ENCODE data around the gene LPP. TPM values are rescaled to one million over a fixed set of nuclear protein-coding genes. Genes with fewer than 3 reads are reported as not detected.

Gene LPP
- total RNA-seq, 2 experiments from 2014 or later = 27.5 to 31.8 TPM

- CTCF ChIA-PET = interaction anchor here (0.6 kb wide), 1 partner anchor 205 kb away, joined by 3 read pairs; no protein-coding TSS in a partner anchor
- no peak for DNase-seq
- no peak overlapping the region for H3K4me3 Mint-ChIP-seq
- intact Hi-C loops (cut with micrococcal nuclease) = no loop called here
- no peaks in the 10 kb centered on the region for H3K9me3 Mint-ChIP-seq
- H3K27ac Mint-ChIP-seq = no peak overlapping the region
- no peaks in the 10 kb centered on the region for H3K27me3 Mint-ChIP-seq (ENCODE audit: low read depth)
- H3K36me3 Mint-ChIP-seq (ENCODE audit: low read depth) = peaks cover 8% of the 10 kb centered on the region
- no peaks in the 10 kb centered on the region for H3K4me1 Mint-ChIP-seq (ENCODE audit: low read depth)
Measured at GRCh38 chr3:188544012-188544411, 390.1 kb downstream of the LPP start.

DNA sequence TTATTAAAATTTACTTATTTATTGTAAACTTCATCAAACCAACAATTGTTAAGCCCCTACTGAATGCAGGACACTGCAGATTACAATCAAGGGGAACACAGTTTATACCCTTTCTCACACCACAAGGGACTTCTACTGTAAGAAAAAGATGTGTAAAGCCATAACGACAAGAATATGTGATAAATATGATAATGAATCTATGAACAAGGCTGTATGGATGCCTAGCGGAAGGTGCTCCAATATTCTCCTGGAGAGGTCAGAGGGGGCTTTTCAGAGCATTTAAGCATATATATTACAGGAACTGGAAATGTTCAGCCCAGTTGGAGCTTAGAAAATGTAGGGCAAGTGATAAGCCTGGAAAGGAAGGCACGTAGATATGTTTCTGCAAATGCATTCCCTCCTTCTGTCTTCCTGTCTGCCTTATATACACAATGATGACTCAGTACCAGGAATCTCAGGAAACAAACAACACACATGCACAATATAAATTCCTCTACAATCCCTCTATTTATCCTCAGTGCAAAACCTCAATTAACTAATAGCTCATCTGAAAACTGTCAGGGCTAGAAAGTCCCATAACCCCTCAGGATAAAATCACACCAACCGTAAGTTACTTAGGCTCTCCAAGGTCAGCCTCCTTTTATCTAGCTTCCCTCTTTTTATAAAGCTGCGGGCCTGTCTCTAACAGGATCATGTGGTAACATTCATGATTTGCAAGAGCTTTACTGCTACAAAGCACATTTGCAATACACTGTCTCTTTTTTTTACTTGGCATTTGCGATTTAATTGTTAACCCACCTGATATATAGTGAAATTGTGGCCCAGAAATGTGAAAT, 393.1 kb downstream of the LPP start:
- no peaks in the 10 kb centered on the region for H3K4me1 Mint-ChIP-seq (ENCODE audit: low read depth)
- CTCF ChIA-PET = interaction anchor here (0.5 kb wide), 1 partner anchor 339 kb away, joined by 4 read pairs; no protein-coding TSS in a partner anchor
- H3K27ac Mint-ChIP-seq = no peak overlapping the region
- peaks cover 8% of the 10 kb centered on the region for H3K36me3 Mint-ChIP-seq (ENCODE audit: low read depth)
- intact Hi-C loops (cut with micrococcal nuclease) = no loop called here
- no peak for DNase-seq
- H3K9me3 Mint-ChIP-seq = no peaks in the 10 kb centered on the region
- H3K4me3 Mint-ChIP-seq = no peak overlapping the region
- H3K27me3 Mint-ChIP-seq (ENCODE audit: low read depth) = no peaks in the 10 kb centered on the region

GRCh38 chr3:188553569-188553968, 399.6 kb downstream of the LPP start:
- intact Hi-C loops (cut with micrococcal nuclease) = no loop called here
- peak; percentile 32 for DNase-seq
- CTCF ChIA-PET = no interaction called here
- Mint-ChIP-seq H3K9me3 (no peaks in the 10 kb centered on the region), H3K27me3 (ENCODE audit: low read depth) (no peaks in the 10 kb centered on the region), H3K27ac (no peak overlapping the region), H3K4me3 (no peak overlapping the region), H3K36me3 (ENCODE audit: low read depth) (no peaks in the 10 kb centered on the region), H3K4me1 (ENCODE audit: low read depth) (peaks cover 9% of the 10 kb centered on the region)

GRCh38 chr3:188554404-188554803, 400.4 kb downstream of the LPP start:
- CTCF ChIA-PET = no interaction called here
- Mint-ChIP-seq H3K9me3 (no peaks in the 10 kb centered on the region), H3K27ac (no peak overlapping the region), H3K36me3 (ENCODE audit: low read depth) (no peaks in the 10 kb centered on the region), H3K27me3 (ENCODE audit: low read depth) (no peaks in the 10 kb centered on the region), H3K4me3 (no peak overlapping the region), H3K4me1 (ENCODE audit: low read depth) (peaks cover 13% of the 10 kb centered on the region)
- intact Hi-C loops (cut with micrococcal nuclease) = no loop called here
- no peak for DNase-seq

GRCh38 chr3:188557235-188557634, 403.3 kb downstream of the LPP start:
- intact Hi-C loops (cut with micrococcal nuclease) = no loop called here
- no peak overlapping the region for H3K27ac Mint-ChIP-seq
- no peaks in the 10 kb centered on the region for H3K27me3 Mint-ChIP-seq (ENCODE audit: low read depth)
- CTCF ChIA-PET = interaction anchor here (1.1 kb wide), 1 partner anchor 26 kb away, joined by 3 read pairs; no protein-coding TSS in a partner anchor
- H3K36me3 Mint-ChIP-seq (ENCODE audit: low read depth) = no peaks in the 10 kb centered on the region
- no peak overlapping the region for H3K4me3 Mint-ChIP-seq
- peaks cover 21% of the 10 kb centered on the region for H3K4me1 Mint-ChIP-seq (ENCODE audit: low read depth)
- no peaks in the 10 kb centered on the region for H3K9me3 Mint-ChIP-seq
- no peak for DNase-seq

- Mint-ChIP-seq H3K4me3 (no peak overlapping the region), H3K27ac (no peak overlapping the region), H3K36me3 (ENCODE audit: low read depth) (no peaks in the 10 kb centered on the region), H3K9me3 (no peaks in the 10 kb centered on the region), H3K27me3 (ENCODE audit: low read depth) (no peaks in the 10 kb centered on the region), H3K4me1 (ENCODE audit: low read depth) (peaks cover 16% of the 10 kb centered on the region)
- no peak for DNase-seq
- intact Hi-C loops (cut with micrococcal nuclease) = no loop called here
- CTCF ChIA-PET = no interaction called here
Measured at GRCh38 chr3:188558343-188559071, 404.6 kb downstream of the LPP start.

DNA sequence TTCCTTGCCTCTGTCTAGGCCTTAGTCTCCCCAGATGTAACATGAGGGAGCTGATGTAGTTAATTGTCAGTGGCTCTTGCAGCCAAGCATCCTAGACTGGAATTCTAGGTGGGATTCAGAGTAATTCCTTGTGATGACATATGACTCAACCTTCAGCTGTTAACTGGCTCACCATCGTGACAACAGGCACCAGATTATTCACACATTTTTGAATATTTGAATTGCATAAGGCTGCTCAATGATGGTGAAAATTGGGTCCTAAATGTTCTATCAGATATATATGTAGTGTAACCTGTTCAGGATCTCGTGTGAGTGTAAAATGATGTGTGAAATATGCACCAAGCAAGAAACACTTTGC, 405.1 kb downstream of the LPP start:
- no peak overlapping the region for H3K27ac Mint-ChIP-seq
- no peaks in the 10 kb centered on the region for H3K36me3 Mint-ChIP-seq (ENCODE audit: low read depth)
- no peak overlapping the region for H3K4me3 Mint-ChIP-seq
- DNase-seq = no peak
- intact Hi-C loops (cut with micrococcal nuclease) = no loop called here
- H3K4me1 Mint-ChIP-seq (ENCODE audit: low read depth) = peaks cover 12% of the 10 kb centered on the region
- CTCF ChIA-PET = no interaction called here
- H3K9me3 Mint-ChIP-seq = no peaks in the 10 kb centered on the region
- H3K27me3 Mint-ChIP-seq (ENCODE audit: low read depth) = no peaks in the 10 kb centered on the region

DNA sequence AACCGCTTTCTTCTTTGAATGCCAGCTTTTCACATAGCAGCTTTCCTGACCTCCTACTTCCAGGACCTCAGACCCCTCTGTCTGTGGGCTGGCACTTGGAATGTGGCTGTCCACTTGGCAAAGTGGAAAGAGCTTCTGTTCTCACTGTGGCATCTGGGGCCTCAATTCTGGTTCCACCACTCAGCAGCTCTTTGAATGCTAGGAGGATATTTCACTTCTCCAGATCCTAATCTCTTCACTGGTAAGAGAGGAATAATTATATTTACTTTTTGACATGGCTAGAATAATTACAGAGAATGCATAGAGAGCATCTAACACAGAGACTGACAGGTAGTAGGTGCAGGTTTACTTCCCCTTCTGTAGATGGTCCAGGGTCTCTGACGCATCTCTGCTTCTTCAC, 405.9 kb downstream of the LPP start:
- H3K9me3 Mint-ChIP-seq = no peaks in the 10 kb centered on the region
- no peaks in the 10 kb centered on the region for H3K27me3 Mint-ChIP-seq (ENCODE audit: low read depth)
- peaks cover 12% of the 10 kb centered on the region for H3K4me1 Mint-ChIP-seq (ENCODE audit: low read depth)
- H3K27ac Mint-ChIP-seq = no peak overlapping the region
- H3K36me3 Mint-ChIP-seq (ENCODE audit: low read depth) = no peaks in the 10 kb centered on the region
- no peak for DNase-seq
- H3K4me3 Mint-ChIP-seq = no peak overlapping the region
- CTCF ChIA-PET = no interaction called here
- intact Hi-C loops (cut with micrococcal nuclease) = no loop called here

GRCh38 chr3:188562144-188562543, 408.2 kb downstream of the LPP start:
- H3K4me3 Mint-ChIP-seq = no peak overlapping the region
- H3K27ac Mint-ChIP-seq = no peak overlapping the region
- no peaks in the 10 kb centered on the region for H3K36me3 Mint-ChIP-seq (ENCODE audit: low read depth)
- no peaks in the 10 kb centered on the region for H3K27me3 Mint-ChIP-seq (ENCODE audit: low read depth)
- H3K9me3 Mint-ChIP-seq = no peaks in the 10 kb centered on the region
- CTCF ChIA-PET = interaction anchor here (0.6 kb wide), 1 partner anchor 371 kb away, joined by 3 read pairs; no protein-coding TSS in a partner anchor
- DNase-seq = no peak
- H3K4me1 Mint-ChIP-seq (ENCODE audit: low read depth) = peaks cover 12% of the 10 kb centered on the region
- intact Hi-C loops (cut with micrococcal nuclease) = no loop called here

DNA sequence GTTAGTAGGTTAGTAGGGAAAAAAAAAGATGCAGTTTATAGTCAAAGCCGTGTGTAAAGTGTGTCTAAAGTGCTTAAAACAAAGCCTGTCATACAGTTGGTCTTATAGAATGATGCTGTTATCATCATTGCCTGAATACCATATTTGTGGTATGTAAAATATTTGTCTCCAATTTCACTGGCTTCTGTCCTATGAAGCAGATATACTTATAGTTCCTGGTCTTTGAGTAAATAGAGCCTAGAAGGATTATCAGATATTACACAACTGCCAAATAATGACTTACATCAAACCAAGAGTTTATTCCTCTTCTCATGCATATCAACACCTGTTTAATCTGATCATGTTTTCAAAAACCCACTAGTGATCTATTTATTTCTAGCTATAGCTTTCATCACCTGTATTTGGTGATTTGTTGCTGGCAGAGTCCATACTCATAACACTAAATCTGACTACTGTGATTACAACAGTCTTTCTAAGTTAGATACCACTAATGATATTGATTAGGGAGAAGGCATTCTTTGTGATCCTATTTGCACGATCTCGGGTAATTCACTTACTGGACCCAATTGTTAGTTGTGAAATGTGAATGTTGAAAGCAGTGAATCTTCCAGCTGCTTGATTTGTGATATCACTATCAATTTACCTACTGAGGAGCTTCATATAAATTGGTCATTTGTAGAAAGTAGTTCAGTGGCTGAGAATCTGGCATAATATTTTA, 413.7 kb downstream of the LPP start:
- Mint-ChIP-seq H3K4me1 (ENCODE audit: low read depth) (no peaks in the 10 kb centered on the region), H3K27ac (no peak overlapping the region), H3K4me3 (no peak overlapping the region), H3K27me3 (ENCODE audit: low read depth) (no peaks in the 10 kb centered on the region), H3K9me3 (no peaks in the 10 kb centered on the region), H3K36me3 (ENCODE audit: low read depth) (no peaks in the 10 kb centered on the region)
- intact Hi-C loops (cut with micrococcal nuclease) = no loop called here
- DNase-seq = no peak
- CTCF ChIA-PET = no interaction called here

DNA sequence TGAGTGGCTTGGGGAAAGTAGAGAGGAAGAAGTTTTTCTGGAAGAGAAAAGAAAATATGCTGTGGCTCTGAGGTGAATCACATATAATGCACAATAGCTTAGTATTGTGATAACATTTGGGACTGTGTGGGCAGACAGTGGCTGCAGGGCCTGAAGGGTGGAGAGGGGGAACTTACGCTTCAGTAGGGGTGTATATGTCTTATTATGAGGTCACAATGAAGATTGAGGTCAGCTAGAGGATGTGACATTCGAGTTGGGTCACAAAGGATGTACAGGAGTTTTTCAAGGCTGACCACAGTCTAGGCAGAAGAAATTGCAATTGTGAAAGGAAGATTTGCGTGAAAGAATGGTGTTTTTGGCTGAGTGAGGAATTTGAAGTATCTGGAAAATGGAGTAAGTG, 414.8 kb downstream of the LPP start:
- no peaks in the 10 kb centered on the region for H3K9me3 Mint-ChIP-seq
- no peak for DNase-seq
- H3K36me3 Mint-ChIP-seq (ENCODE audit: low read depth) = no peaks in the 10 kb centered on the region
- H3K4me1 Mint-ChIP-seq (ENCODE audit: low read depth) = no peaks in the 10 kb centered on the region
- no peak overlapping the region for H3K27ac Mint-ChIP-seq
- no peak overlapping the region for H3K4me3 Mint-ChIP-seq
- no peaks in the 10 kb centered on the region for H3K27me3 Mint-ChIP-seq (ENCODE audit: low read depth)
- intact Hi-C loops (cut with micrococcal nuclease) = no loop called here
- CTCF ChIA-PET = no interaction called here

DNA sequence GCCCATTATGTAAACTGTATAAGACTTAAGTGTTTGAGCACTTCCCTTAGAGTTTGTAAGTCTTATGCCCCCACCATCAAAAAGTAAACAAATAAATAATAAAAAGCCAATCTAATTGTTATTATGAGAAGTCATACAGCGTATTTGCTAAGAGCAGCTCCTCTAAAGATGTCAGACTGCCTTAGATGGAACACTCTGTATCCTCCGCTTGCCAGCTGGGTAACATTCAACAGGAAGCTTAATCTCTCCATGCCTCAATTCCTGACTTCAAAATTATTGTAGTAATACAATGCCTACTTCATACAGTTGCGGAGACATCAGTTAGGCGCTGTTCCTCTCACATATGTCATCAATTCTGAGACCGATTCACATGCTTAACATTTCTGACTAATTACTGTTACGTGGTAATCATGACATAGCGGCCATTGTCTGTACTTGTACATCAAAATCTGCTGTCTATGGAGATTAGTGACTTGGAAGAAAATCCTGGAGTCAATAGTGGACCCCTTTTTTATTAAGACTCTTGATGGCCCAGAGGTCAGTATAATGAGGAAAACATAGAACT, 417.7 kb downstream of the LPP start:
- Mint-ChIP-seq H3K27me3 (ENCODE audit: low read depth) (no peaks in the 10 kb centered on the region), H3K4me3 (no peak overlapping the region), H3K36me3 (ENCODE audit: low read depth) (no peaks in the 10 kb centered on the region), H3K9me3 (no peaks in the 10 kb centered on the region), H3K27ac (no peak overlapping the region), H3K4me1 (ENCODE audit: low read depth) (no peaks in the 10 kb centered on the region)
- intact Hi-C loops (cut with micrococcal nuclease) = no loop called here
- CTCF ChIA-PET = interaction anchor here (0.6 to 0.7 kb wide), 2 partner anchors 32 to 939 kb away, joined by 3 to 5 read pairs; no protein-coding TSS in a partner anchor
- no peak for DNase-seq

Measured in activated naive CD4-positive, alpha-beta T cell treated with anti-CD3 and anti-CD28 coated beads for 36 hours (primary cell).